HepG2 (cell line): Measurements from ENCODE around the gene ZWILCH. TPM values are rescaled to one million over a fixed set of nuclear protein-coding genes. Genes with fewer than 3 reads are reported as not detected.
A peak's percentile ranks its signal among the peaks of the same experiment; 100 is the strongest.

ENCODE experiments used
- ATAC-seq: fragments of 200-7000 bp; cut with Tn5 transposase; 3 replicates; pipeline ENCODE4 v1.9.1; 2020; ENCODE audit warnings: mild to moderate bottlenecking, moderate library complexity
- BruUV-seq: library from RNA; stranded (reverse); fragments of 400-500 nt; replicated peaks from 2 replicates; lab custom pipeline; 2021; lab: Mats Ljungman, UMichigan
- CTCF ChIA-PET: fragments of 300-600 bp; formaldehyde crosslinking; extraction: SDS; loops from one replicate; lab custom pipeline; 2021; ENCODE audit warnings: low total read pairs, inconsistent platforms, low intra/inter-chr PET ratio; lab: Yijun Ruan, JAX
- POLR2A ChIA-PET: fragments of 350-600 bp; sonication (Branson Sonifier 250); formaldehyde crosslinking; loops from one replicate; lab custom pipeline; 2020; ENCODE audit warnings: antibody characterized with exemption, inconsistent platforms; lab: Yijun Ruan, JAX
- DNase-seq: peaks from one replicate; pipeline ENCODE4 v3.0.0-alpha.2; 2015; ENCODE audit warnings: low spot score
- FAIRE-seq: peaks from 3 replicates; lab custom pipeline; 2011; peaks lifted over from hg19 to GRCh38; lab: Jason Lieb, UNC
- H2AFZ ChIP-seq: one replicate; pipeline ENCODE4 v1.6.1; 2011; ENCODE audit warnings: low read length, inconsistent platforms
- H3K27ac ChIP-seq: fragments of 300-600 bp; 3 replicates; pipeline ENCODE4 v1.8.0; 2011; ENCODE audit warnings: mixed run types, mild to moderate bottlenecking, mixed read lengths, low read length, inconsistent platforms; ENCODE audit not compliant: insufficient read depth; ENCODE audit errors: extremely low read length
- H3K27me3 ChIP-seq, 2 experiments: fragments of 200-600 bp in 1 of 2; 2 replicates in 1 of 2; 3 replicates in 1 of 2; pipeline versions ENCODE4 v1.6.0 to v1.8.0; 2011; ENCODE audit warnings: low read length in 2 of 2, mild to moderate bottlenecking in 2 of 2, moderate library complexity in 2 of 2, inconsistent platforms in 1 of 2; ENCODE audit not compliant: insufficient read depth in 2 of 2, control insufficient read depth in 1 of 2
- H3K36me3 ChIP-seq, 2 experiments: fragments of 200-600 bp in 1 of 2; replicated peaks in 1 of 2; 2 replicates in 1 of 2; 3 replicates in 1 of 2; pipeline versions ENCODE4 v1.5.1 to v1.8.0; 2011; ENCODE audit warnings: low read length in 2 of 2, inconsistent platforms in 1 of 2; ENCODE audit not compliant: insufficient read depth in 2 of 2, control insufficient read depth in 1 of 2
- H3K4me1 ChIP-seq: 2 replicates; pipeline ENCODE4 v1.5.1; 2012; ENCODE audit warnings: low read length, inconsistent platforms; ENCODE audit not compliant: insufficient read depth
- H3K4me2 ChIP-seq: 2 replicates; pipeline ENCODE4 v1.6.0; 2011; ENCODE audit warnings: low read depth, low read length, inconsistent platforms
- H3K4me3 ChIP-seq, 3 experiments: fragments of 200-600 bp in 1 of 3; sonication (generic), shearing (Covaris generic) in 1 of 3; replicated peaks in 1 of 3; 2 replicates each; pipeline ENCODE4 v1.5.1; 2011 to 2016; ENCODE audit warnings: low read length in 3 of 3, inconsistent platforms in 2 of 3, low read depth in 2 of 3, mild to moderate bottlenecking in 2 of 3, control low read depth in 1 of 3, mixed read lengths in 1 of 3; ENCODE audit not compliant: insufficient read depth in 1 of 3
- H3K79me2 ChIP-seq: one replicate; pipeline ENCODE4 v1.6.1; 2011; ENCODE audit warnings: low read length, inconsistent platforms; ENCODE audit not compliant: insufficient read depth
- H3K9ac ChIP-seq: 2 replicates; pipeline ENCODE4 v1.6.0; 2011; ENCODE audit warnings: mild to moderate bottlenecking, low read depth, low read length, inconsistent platforms; ENCODE audit not compliant: insufficient read depth
- H3K9me3 ChIP-seq: 2 replicates; pipeline ENCODE4 v1.5.1; 2012; ENCODE audit warnings: mild to moderate bottlenecking, low read length
- H4K20me1 ChIP-seq: 2 replicates; pipeline ENCODE4 v1.6.0; 2011; ENCODE audit warnings: inconsistent platforms, mild to moderate bottlenecking, low read length, moderate library complexity; ENCODE audit not compliant: insufficient read depth
- CENPBD1 ChIP-seq: sonication (generic); formaldehyde crosslinking; IDR thresholded peaks from 2 replicates; pipeline ENCODE4 v1.8.0; 2022; ENCODE audit warnings: missing genetic modification reagents, low read depth, mild to moderate bottlenecking, borderline replicate concordance
- GATAD2A ChIP-seq: IDR thresholded peaks from 2 replicates; pipeline ENCODE4 v1.6.1; 2016
- MLX ChIP-seq: IDR thresholded peaks from 2 replicates; pipeline ENCODE4 v1.6.1; 2016
- MTERF4 ChIP-seq: sonication (generic); formaldehyde crosslinking; IDR thresholded peaks from 2 replicates; pipeline ENCODE4 v1.8.0; 2023; ENCODE audit warnings: mild to moderate bottlenecking, missing genetic modification reagents
- RBM22 ChIP-seq: fragments of 200-400 bp; formaldehyde crosslinking; optimal IDR thresholded peaks from 2 replicates; pipeline ENCODE3; 2017; ENCODE audit warnings: mild to moderate bottlenecking, low read length, moderate library complexity
- SNAI1 ChIP-seq: sonication (generic); formaldehyde crosslinking; IDR thresholded peaks from 2 replicates; pipeline ENCODE4 v1.5.0; 2020; ENCODE audit warnings: mild to moderate bottlenecking, missing genetic modification reagents, borderline replicate concordance
- SP2 ChIP-seq: sonication (generic); formaldehyde crosslinking; IDR thresholded peaks from 2 replicates; pipeline ENCODE4 v1.5.1; 2020; ENCODE audit warnings: mild to moderate bottlenecking, missing genetic modification reagents
- UBTF ChIP-seq: sonication (generic); formaldehyde crosslinking; IDR thresholded peaks from 2 replicates; pipeline ENCODE4 v1.4.0; 2020; ENCODE audit warnings: mild to moderate bottlenecking, missing genetic modification reagents
- ZC3H4 ChIP-seq: sonication (generic); formaldehyde crosslinking; IDR thresholded peaks from 2 replicates; pipeline ENCODE4 v1.4.0; 2020; ENCODE audit warnings: missing genetic modification reagents, borderline replicate concordance
- ZNF552 ChIP-seq: sonication (generic); formaldehyde crosslinking; IDR thresholded peaks from 2 replicates; pipeline ENCODE4 v1.9.0; 2022; ENCODE audit warnings: missing genetic modification reagents, mild to moderate bottlenecking, borderline replicate concordance
- ZNF558 ChIP-seq: sonication (generic); formaldehyde crosslinking; IDR thresholded peaks from 2 replicates; pipeline ENCODE4 v1.9.0; 2022; ENCODE audit warnings: mild to moderate bottlenecking, missing genetic modification reagents, borderline replicate concordance
- ZNF672 ChIP-seq: sonication (generic); formaldehyde crosslinking; IDR thresholded peaks from 2 replicates; pipeline ENCODE4 v1.8.1; 2022; ENCODE audit warnings: missing genetic modification reagents
- ZNF772 ChIP-seq: sonication (generic); formaldehyde crosslinking; IDR thresholded peaks from 2 replicates; pipeline ENCODE4 v1.5.0; 2020; ENCODE audit warnings: mild to moderate bottlenecking, missing genetic modification reagents
- ZNF784 ChIP-seq: sonication (generic); formaldehyde crosslinking; IDR thresholded peaks from 2 replicates; pipeline ENCODE4 v1.5.1; 2020; ENCODE audit warnings: missing genetic modification reagents, mild to moderate bottlenecking, borderline replicate concordance
- WGBS: methylation state at CpG from one replicate; pipeline ENCODE4 v1.1.6; 2017; ENCODE audit warnings: low lambda C conversion rate; 5-methylcytosine and 5-hydroxymethylcytosine counted together
- in situ Hi-C: cut with HindIII; loops from 2 replicates; pipeline ENCODE4 v1.10.0; 2017; ENCODE audit warnings: low pct_unique_long_range_greater_than_20kb; ENCODE audit not compliant: extremely low pct_ligation_motif_present
- intact Hi-C: fragments of 100-400 bp; cut with micrococcal nuclease; formaldehyde crosslinking; loops from one replicate; pipeline ENCODE4 v1.10.0; 2022; ENCODE audit not compliant: unreplicated experiment
- polyA plus RNA-seq, 8 experiments: library from polyadenylated mRNA; depleted of rRNA in 3 of 8; stranded (reverse) in 7 of 8; unstranded in 1 of 8; fragments of >200 nt; fragmentation: Illumina TruSeq in 4 of 8; extraction: Trizol in 4 of 8; gene quantifications; 2 replicates each; pipeline versions ENCODE4 v1.2.1 to v1.2.3, GENCODE V29; 2011 to 2016; ENCODE audit warnings: low read depth in 4 of 8, missing spikeins in 1 of 8, mixed read lengths in 1 of 8; ENCODE audit not compliant: insufficient read depth in 1 of 8
- total RNA-seq, 5 experiments: library from RNA; depleted of rRNA; stranded (reverse); fragments of >200 nt; fragmentation: Illumina TruSeq; extraction: Trizol; gene quantifications; 2 replicates each; pipeline ENCODE4 v1.2.3, GENCODE V29; 2016; ENCODE audit warnings: low read depth in 1 of 5

ZWILCH gene
- total and polyA plus RNA-seq, 2 of the 13 experiments (the other 11 are each of a cell fraction or from before 2014, with no cell fraction given): 9.5 to 27.8 TPM

- peaks cover 21 to 52% of the 10 kb centered on the region in 2 experiments for H3K36me3 ChIP-seq
- no peaks in the 10 kb centered on the region for H3K4me1 ChIP-seq
- H4K20me1 ChIP-seq: no peaks in the 10 kb centered on the region
- no peaks in the 10 kb centered on the region for H3K79me2 ChIP-seq
- ChIA-PET CTCF (no interaction called here), POLR2A (no interaction called here)
- H2AFZ ChIP-seq: no peak overlapping the region
- 97% methylated on average over 9 of the region's 9 CpGs for WGBS
- no peak for DNase-seq
- TF ChIP-seq RBM22 (peak; percentile 16), ZNF784 (CRISPR knock-in tag) (no peak), UBTF (no peak)
- TF ChIP-seq, all 625 proteins: peak for 1
- H3K27me3 ChIP-seq: no peaks in the 10 kb centered on the region
- ATAC-seq (no peak), FAIRE-seq (no peak)
- no TSS peak for BruUV-seq
- no peak overlapping the region for H3K9ac ChIP-seq
- no peaks in the 10 kb centered on the region for H3K9me3 ChIP-seq
- in situ Hi-C loops (loop anchor here (25.0 kb wide), 1 partner anchor 95 kb away; the partner anchor contains the start of gene MAP2K1), intact Hi-C loops (no loop called here)
- H3K4me2 ChIP-seq: no peak overlapping the region
- H3K27ac ChIP-seq: no peak overlapping the region
- no peak overlapping the region for H3K4me3 ChIP-seq
Measured at GRCh38 chr15:66482539-66482938, 22.6 kb upstream of the ZWILCH start.

- Histone ChIP-seq H3K9me3 (no peaks in the 10 kb centered on the region), H3K4me1 (no peaks in the 10 kb centered on the region), H3K4me3 (no peak overlapping the region), H3K9ac (no peak overlapping the region), H3K27me3 (no peaks in the 10 kb centered on the region), H3K79me2 (no peaks in the 10 kb centered on the region), H3K36me3 (peaks cover 24 to 58% of the 10 kb centered on the region in 2 experiments), H2AFZ (no peak overlapping the region), H3K27ac (no peak overlapping the region), H4K20me1 (no peaks in the 10 kb centered on the region), H3K4me2 (no peak overlapping the region)
- in situ Hi-C loops: loop anchor here (25.0 kb wide), 1 partner anchor 96 kb away; the partner anchor contains the start of gene MAP2K1
- ChIA-PET POLR2A (no interaction called here), CTCF (no interaction called here)
- no TSS peak for BruUV-seq
- DNase-seq: no peak
- no peak for FAIRE-seq
- no peak for ATAC-seq
- intact Hi-C loops: no loop called here
- WGBS: 96% methylated on average over 3 of the region's 3 CpGs
- TF ChIP-seq SNAI1 (CRISPR knock-in tag): no peak
- TF ChIP-seq GATAD2A (CRISPR knock-in tag): no peak
- no peak for TF ChIP-seq ZC3H4
- TF ChIP-seq MTERF4 (CRISPR knock-in tag): no peak
- no peak for TF ChIP-seq ZNF672 (CRISPR knock-in tag)
- TF ChIP-seq SP2: no peak
- no peak for TF ChIP-seq ZNF558 (CRISPR knock-in tag)
- TF ChIP-seq ZNF552 (CRISPR knock-in tag): no peak
- TF ChIP-seq CENPBD1 (CRISPR knock-in tag): no peak
- TF ChIP-seq MLX (CRISPR knock-in tag): no peak
- TF ChIP-seq ZNF772 (CRISPR knock-in tag): no peak
Measured at GRCh38 chr15:66483131-66483566, 22.0 kb upstream of the ZWILCH start.
